GM19328 (cell line): ENCODE measurements around the gene C13orf46.
"Not testable (repeated sequence)": the region's sequence is repeated elsewhere in the genome, so short reads cannot be mapped to it uniquely, and the experiment has no call there.

ENCODE experiments used
- ATAC-seq: cut with Tn5 transposase; IDR thresholded peaks from one replicate; pipeline ENCODE4 v1.9.1; 2021; ENCODE audit warnings: mild to moderate bottlenecking, moderate library complexity; ENCODE audit not compliant: unreplicated experiment

The C13orf46 gene

DNA sequence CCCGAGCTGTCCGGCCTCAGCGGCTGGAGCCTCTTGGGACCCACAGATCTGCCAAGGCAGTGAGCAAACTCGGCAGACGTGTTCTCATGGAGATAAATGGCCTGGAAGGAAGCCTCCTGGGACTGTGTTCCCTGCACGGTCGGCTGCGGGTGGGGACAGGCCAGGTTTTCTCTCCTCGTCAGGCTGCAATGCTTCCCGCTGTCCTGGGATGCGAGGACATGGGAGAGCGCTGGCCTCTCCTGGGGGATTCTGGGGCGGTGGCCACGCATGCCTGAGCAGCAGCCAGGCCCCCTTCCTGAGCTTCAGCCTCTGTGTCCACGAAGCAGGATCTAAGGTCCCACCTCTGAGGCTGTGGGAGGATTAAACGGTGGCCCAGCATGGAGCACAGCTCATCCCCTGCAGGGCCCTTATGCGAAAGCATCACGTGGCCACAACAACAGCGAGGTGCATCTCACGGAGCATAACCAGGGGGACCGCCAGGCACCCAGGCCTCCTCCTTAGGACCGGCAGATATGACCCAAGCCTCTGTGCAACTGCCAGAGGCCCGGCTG, 21.2 kb upstream of the C13orf46 start:
- ATAC-seq, result no peak

GRCh38 chr13:113992276-113993005, 18.6 kb upstream of the C13orf46 start:
- no peak for ATAC-seq

DNA sequence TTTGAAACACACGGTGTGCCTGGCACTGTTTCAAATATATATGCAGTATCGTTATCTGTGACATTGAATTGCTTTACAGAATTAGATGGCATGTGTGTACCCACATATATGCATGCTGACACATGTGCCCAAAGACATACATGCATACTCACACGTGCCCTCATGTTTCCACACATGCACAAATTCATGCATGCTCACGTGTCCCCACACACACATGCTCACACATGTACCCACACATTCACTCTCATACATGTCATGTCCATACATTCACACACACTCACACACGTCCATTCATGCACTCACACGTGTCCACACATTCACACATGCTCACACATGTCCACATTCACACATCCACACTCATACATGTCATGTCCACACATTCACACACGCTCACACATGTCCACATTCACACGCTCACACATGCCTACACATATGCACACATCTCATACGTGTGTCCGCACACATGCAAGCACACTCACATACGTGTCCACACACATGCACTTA, 17.9 kb upstream of the C13orf46 start:
- no peak for ATAC-seq

DNA sequence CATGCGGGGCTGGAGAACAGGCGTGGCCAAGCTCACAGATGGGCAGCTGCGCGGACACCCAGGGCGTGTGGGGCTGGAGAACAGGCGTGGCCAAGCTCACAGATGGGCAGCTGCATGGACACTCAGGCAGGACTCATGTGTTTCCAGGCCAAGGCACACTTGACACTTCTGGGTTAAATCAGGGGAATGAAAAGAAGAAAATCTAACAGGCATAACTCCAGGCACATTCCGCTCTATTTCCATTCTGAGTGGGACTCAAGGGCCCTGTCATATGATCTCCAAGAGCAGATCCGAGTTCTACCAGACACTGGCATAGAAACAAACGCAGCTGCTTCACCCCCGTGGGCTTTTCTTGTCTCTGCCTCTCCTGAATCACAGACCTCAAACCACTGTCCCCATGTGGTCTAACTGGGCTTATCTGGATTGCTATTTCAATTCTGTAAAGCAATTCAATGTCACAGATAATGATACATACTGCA, 17.4 kb upstream of the C13orf46 start:
- no peak for ATAC-seq

DNA sequence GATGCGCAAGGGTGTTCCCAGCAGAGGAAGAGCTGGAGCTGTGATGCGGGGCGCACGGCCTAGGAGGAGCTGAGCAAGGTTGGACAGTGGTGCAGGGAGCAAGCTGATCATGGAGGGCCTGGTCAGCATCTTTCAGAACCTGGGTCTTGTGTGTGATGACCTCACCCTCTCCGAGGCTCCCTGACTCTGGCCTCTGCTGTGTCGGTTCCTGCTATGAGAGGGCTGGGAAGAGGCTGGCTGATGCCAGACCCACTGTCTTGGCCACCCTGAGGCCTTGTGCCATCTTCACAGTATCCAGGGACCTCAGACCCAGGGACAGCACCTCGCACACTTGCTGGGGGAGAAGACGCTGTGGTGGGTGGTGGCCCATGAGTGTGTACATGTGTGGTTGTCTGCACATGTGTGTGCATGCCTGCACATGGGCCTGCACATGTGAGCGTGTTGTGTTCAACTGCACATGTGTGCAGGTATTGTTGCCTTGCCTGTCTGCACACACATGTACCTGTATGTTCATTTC, 16.5 kb upstream of the C13orf46 start:
- ATAC-seq, result no peak

DNA sequence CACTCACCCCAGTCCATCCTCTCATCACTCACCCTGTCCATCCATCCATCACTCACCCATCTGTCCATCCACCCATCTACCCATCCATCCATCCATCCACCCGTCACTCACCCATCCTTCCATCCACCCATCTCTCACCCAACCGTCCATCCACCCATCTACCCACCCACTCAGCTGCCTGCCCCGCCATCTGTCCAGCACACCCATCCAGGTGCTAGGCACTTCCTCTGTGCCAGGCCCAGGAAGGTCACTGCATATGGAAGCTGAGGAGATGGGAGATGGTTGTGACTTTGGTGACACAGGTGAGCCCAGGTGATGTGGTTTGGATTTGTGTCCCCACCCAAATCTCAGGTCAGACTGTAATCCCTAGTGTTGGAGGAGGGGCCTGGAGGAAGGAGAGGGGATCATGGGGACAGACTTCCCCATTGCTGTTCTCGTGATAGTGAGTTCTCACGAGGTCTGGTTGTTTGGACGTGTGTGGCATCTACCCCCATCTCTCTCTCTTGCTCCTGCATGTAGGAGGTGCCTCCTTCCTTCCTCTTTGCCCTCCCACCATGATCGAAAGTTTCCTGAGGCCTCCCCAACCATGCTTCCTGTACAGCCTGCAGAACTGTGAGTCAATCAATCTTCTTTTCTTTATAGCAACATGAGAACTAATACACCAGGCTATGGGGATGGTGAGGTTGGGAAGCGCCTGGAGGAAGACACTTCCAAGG, 15.9 kb upstream of the C13orf46 start:
- ATAC-seq, result no peak

GRCh38 chr13:113988859-113989258, 15.0 kb upstream of the C13orf46 start:
- not testable (repeated sequence) for ATAC-seq

GRCh38 chr13:113982296-113982661, 8.4 kb upstream of the C13orf46 start:
- ATAC-seq, result no peak

DNA sequence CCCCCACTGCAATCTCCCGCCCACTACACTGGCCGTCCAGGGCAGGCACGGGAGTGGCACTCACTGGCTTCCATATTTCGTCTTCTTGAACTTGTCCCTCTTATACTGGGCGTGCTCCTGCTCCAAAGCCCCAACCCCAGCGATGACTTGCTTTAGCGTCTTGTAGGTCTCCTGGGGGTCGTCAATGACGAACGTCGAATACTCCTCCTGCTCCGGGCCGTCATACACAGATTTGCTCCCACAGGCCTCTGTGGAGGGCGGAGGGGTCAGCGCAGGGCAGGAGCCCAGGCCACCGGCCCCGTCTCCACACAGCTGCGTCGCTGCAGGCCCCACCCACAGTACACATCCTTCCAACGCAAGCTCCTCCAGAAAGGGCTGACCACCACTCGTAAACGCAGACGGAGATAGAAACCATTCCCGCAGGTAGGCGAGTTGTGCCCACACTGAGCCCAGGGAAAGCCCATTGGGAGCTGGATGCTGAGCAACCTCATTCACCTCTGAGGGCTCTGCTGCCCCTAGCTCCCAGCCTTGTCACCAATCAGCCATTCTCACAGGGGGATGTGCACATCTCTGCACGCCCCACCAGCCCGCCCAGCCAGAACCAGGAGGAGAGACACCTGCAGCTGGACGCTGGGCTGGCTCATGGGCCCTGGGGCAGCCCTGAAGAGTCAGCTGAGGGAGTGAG, 7.9 kb upstream of the C13orf46 start:
- no peak for ATAC-seq

DNA sequence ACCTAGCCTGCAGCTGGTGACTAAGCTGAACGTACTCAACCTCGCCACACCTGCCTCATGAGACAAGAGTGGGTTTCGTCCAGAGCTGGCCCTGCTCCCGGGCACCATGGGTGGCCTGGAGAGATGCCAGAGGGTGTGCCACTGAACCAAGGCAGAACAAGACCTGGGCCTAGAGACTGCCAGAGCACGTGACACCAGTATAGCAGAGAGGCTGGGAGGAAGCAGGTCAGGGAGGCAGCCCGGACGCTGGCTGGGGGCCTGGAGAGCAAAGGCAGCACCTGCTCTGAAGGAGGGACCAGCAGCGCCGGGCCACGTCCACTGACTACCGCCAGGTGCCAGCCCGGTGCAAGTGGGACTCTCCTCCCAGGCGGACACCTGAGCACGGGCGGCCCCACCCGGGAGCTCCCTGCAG, 7.3 kb upstream of the C13orf46 start:
- ATAC-seq, result no peak

DNA sequence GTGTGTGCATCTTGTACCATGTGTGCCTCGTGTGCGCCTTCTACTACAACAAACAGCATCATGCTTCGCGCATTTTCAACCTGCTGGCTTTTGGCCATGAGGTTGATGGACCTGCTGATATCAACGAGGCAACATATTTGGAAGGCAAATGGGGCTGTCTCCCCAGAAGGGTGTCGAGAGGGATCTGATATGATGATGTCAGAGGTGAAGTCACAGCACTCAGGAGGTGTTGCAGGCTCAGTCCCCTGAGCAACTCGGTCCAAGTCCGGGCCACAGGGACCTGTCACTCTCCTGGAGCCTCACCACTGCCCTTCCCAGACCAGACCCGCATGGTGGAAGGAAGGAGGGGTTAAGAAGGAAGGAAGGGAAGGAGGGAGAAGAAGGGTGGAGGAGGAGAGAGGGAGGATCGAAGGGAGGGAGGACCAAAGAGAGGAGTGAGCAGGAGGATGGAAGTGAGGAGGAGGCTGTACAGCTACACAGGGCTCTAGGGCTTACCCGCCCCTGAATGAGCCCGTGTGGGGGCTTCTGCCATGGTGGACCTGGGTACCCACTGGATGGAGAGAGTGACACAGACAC, 6.7 kb upstream of the C13orf46 start:
- ATAC-seq, result no peak

- no peak for ATAC-seq
Measured at GRCh38 chr13:113979791-113980471, 6.1 kb upstream of the C13orf46 start.

DNA sequence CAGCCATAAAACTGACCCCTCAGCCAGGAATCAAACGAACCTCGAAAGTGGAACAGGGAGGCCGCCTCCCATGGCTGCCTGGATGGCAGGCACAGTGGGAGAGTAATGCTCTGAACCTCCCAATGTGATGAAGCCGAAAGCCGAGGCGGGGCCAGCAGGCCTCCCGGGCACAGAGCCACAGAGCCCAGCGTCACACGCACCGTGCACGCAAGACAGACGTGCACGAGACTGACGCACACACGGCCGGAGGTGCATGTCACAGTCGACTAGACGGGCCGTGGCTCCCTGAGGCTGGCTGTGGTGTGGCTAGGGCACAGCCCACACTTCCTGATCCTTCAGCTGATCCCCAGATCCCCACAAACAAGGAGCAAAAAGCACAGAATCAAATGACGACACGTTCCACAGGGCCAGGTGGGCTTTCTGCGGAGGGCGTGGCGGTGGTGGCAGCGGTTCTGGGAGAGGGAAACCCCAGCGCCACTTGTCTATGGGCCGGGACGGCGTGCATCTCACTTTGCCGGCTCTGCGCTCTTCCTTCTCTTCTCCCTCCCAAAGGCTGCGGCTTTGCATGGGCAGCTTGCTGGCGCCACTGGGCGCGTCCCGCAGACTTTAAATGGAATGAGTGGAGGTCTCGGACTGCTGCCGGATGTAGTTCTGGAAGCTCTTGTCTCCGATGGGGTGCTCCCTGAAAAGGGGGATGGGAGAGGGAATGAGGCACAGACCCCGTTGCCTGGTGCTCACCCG, 5.0 kb upstream of the C13orf46 start:
- ATAC-seq, result no peak

- ATAC-seq, result no peak
Measured at GRCh38 chr13:113977976-113978375, 4.1 kb upstream of the C13orf46 start.

DNA sequence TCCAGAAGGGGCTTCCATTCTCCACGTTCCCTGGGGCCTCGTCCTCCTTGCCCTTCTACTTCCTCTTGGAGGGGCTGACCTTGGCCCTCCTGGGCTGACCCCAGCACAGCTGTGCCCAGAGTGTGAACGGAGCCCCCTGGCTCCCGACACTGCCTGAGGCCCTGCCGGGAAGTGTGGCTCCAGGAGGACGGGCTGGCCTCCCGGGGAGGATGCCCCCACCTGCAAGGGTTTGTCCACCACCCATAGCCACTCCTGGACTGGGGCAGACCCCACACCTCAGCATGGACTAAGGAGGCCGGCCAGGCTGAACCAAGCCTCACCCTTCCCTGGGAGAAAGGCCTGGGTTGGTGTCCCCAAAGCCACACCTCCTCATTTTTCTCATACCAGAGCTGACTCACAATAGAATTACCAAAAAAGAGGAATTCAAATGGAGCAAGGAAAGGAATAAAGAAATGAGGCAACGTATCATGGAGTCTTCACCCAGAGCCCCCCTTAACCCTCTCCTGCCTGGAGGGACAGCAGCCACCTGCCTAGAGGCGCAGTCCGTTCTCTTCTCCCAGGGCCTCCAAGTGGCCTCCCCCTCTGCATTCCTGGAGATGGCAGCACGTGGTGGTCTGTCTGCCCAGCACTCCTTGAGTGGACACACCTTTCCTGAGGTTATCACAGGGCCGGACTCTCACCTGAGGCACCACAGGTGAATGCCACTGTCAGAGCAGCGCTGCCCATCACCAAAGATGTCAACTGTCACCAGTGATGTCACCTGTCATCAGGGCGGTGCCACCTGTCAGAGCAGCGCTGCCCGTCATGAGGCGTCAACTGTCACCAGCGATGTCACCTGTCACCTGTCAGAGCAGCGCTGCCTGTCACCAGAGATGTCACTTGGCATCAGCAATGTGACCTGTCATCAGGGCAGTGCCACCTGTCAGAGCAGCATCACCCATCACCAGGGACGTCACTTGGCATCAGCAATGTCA, 3.1 kb upstream of the C13orf46 start:
- ATAC-seq, result no peak

DNA sequence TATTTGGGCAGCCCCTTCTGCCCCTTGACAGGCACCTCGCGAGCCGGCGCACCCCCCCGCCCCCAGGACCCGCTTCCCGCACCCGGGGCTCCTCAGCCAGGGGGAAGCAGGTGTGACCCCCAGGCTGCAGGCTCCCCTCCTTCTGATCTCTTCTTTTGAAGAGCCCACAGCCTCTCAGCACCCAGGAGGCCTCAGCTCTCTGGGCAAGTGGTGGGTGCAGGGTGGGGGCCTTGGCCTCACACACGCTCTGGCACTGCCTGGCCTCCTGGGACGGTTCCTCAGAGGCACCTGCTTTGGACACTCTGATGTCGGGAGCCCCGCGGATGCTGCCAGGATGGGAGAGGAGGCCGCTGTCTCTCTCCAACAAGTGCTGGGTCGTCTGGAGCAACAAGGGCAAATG, 1.5 kb upstream of the C13orf46 start:
- no peak for ATAC-seq

DNA sequence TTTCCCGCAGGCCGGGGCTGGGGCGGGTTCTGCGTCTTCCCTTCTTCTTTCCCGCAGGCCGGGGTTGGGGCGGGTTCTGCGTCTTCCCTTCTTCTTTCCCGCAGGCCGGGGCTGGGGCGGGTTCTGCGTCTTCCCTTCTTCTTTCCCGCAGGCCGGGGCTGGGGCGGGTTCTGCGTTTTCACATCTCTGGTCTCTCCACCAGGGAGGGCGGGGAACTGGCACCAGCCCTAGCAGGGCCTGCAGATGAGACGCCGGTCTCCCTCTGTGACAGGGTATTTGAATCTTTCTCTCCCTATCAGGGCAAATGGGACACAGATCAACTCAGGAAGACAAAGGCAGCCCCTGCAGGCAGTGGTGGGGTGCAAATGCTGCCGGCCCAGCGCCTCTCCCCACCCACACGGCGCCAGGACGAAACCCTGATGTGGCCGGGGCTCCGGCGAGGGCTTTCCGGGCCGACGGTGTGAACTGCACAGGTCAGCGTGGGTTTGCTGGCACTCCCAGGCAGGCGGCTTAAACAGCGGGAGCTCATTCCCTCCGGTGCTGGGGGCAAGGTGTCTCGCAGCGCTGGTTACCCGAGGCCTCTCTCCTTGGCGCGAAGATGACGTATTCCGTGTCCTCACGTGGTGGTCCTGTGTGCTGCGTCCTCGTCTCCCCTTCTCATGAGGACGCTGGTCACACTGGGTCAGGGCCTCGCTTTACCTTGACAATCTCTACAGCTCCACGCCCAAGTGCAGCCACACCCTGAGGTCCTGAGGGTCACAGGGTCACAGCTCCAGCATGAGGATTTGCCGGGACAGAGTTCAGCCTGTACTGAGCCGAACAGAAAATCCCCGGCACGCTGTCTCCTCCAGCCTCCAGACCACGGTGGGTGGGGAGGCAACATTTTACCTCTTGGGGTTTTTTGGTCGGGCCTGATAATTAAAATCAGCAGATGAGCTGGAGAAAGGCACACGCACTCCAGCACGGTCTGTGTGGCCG, 717 bp upstream of the C13orf46 start:
- no peak for ATAC-seq
